ENCODE data around the gene MED22. TPM values are rescaled to one million over a fixed set of nuclear protein-coding genes. Genes with fewer than 3 reads are reported as not detected.

The MED22 gene
- total and polyA plus RNA-seq, 8 donors = 6.2 to 14.8 (median 10.5) TPM

DNA sequence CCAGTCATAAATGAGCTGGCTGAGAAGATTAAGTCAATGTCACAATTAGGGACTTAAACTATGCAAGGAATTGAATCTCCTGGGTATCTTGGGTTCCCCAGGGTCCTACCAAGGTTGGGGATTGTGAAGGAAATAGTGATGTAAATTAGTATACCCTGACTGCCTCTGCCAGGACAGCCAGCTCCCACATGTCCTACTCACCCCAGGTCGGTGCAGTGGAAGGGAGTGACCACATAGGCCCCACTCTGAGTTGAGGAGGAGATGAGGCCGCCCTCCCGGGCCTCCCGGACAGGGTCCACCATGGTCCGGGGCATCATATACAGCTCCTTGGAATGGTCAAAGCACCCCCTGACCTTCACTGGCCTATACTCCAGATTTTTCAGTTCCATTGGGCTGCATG is 5.6 kb upstream of the MED22 start:
- Histone ChIP-seq H3K4me3 (no peak overlapping the region), H3K27me3 (no peaks in the 10 kb centered on the region), H3K4me1 (peaks cover 15 to 28% (median 17%) of the 10 kb centered on the region in 3 donors), H3K36me3 (peaks cover 13 to 38% (median 32%) of the 10 kb centered on the region in 3 donors), H3K9me3 (no peaks in the 10 kb centered on the region), H3K27ac (no peak overlapping the region)
- DNase-seq (no peak), ATAC-seq (no peak), FAIRE-seq (no peak)
- intact Hi-C loops (cut with DNase I) = loop anchor here in 1 of 3 donors (10.0 kb wide), 1 partner anchor 309 kb away; no protein-coding TSS in a partner anchor
- WGBS, 2 donors = 84 to 92% methylated on average over 5 of the region's 5 CpGs
- TF ChIP-seq, protein P1, sequence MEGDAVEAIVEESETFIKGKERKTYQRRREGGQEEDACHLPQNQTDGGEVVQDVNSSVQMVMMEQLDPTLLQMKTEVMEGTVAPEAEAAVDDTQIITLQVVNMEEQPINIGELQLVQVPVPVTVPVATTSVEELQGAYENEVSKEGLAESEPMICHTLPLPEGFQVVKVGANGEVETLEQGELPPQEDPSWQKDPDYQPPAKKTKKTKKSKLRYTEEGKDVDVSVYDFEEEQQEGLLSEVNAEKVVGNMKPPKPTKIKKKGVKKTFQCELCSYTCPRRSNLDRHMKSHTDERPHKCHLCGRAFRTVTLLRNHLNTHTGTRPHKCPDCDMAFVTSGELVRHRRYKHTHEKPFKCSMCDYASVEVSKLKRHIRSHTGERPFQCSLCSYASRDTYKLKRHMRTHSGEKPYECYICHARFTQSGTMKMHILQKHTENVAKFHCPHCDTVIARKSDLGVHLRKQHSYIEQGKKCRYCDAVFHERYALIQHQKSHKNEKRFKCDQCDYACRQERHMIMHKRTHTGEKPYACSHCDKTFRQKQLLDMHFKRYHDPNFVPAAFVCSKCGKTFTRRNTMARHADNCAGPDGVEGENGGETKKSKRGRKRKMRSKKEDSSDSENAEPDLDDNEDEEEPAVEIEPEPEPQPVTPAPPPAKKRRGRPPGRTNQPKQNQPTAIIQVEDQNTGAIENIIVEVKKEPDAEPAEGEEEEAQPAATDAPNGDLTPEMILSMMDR (IDR thresholded peaks at IDR 0.05) = no peak

DNA sequence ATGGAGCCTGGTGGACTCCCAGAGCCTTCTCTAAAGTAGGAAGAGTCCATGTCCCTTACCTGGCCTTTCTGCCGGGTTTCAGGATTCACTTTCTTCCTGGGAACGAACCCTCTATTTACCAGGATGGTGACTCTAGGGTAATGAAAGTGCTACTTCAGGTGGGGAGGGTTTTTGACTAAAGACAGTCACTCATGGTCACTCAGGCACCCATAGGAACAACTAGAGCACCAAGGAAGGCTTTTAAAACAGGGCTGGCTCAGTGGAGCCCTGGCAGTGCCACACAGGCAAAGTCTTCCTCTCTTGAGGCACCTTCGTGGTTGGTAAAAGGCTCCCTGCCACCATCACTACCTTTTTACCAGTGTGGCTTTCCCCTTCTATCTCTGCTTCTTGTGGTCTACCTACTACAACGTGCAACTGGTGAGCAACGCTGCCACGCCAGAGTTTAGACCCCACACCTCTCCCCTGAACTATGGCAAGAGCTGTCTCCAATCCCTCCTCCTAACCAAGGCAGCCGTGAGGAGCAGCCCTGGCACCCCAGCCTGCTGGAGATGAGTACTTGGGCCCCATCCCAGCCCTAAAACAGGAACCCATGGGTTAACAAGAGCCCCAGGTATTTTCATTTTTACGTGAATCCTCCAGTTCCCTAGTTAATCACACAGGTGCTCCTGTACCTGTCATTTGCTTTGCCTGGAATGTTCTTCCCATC is 4.9 kb upstream of the MED22 start:
- 66 to 69% methylated on average over 8 of the region's 8 CpGs for WGBS, 2 donors
- H3K4me1 ChIP-seq = peaks cover 15 to 27% (median 17%) of the 10 kb centered on the region in 3 donors
- intact Hi-C loops (cut with DNase I) = loop anchor here in 1 of 3 donors (10.0 kb wide), 1 partner anchor 308 kb away; no protein-coding TSS in a partner anchor
- H3K36me3 ChIP-seq = peaks cover 13 to 38% (median 32%) of the 10 kb centered on the region in 3 donors
- H3K27me3 ChIP-seq = no peaks in the 10 kb centered on the region
- TF ChIP-seq, protein P1 (IDR thresholded peaks at IDR 0.05) = no peak
- DNase-seq = peak in 1 of 6 donors; percentile 51
- no peak overlapping the region for H3K4me3 ChIP-seq
- H3K9me3 ChIP-seq = no peaks in the 10 kb centered on the region
- no peak for ATAC-seq
- no peak overlapping the region for H3K27ac ChIP-seq
- no peak for FAIRE-seq

DNA sequence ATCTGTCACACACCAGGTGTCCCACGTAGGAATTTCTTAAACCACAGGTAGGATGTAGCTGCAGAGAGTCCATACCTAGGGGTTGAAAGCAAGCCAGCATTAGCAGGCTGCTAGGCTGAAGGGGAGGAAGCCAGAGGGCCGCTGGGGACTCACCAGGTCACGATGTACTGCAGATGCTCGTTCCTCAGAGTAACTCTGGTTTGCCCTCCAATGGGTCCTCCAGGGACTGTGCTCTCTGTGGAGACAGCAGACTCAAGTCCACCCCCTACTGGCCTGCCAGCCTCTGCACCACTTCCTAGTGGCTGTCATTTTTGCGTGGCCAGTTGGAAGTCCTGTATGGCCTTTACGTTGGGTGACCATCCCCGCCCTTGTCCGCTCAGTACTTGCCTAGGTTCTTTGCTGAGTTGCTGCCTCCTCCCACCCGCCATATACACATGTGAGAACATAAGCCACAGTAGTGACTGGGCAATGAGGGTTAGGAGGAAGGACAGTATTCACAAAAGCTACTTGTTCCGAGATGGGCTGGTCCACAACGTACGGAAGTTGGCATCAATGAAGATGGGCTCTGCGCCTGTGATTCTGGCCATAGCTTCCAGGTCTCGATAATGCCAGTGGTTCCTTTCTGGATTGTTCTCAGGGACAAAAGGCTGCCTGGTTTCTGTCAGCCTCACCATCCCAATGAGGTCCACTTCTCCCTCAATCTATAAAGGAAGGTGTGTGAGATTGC is 4.1 kb upstream of the MED22 start:
- ATAC-seq (no peak), FAIRE-seq (no peak), DNase-seq (peak in 1 of 6 donors; percentile 69)
- H3K27ac ChIP-seq = no peak overlapping the region
- H3K9me3 ChIP-seq = no peaks in the 10 kb centered on the region
- intact Hi-C loops (cut with DNase I) = loop anchor here in 1 of 3 donors (10.0 kb wide), 1 partner anchor 307 kb away; no protein-coding TSS in a partner anchor
- WGBS, 2 donors = 81 to 88% methylated on average over 14 of the region's 14 CpGs
- H3K4me1 ChIP-seq = peaks cover 11 to 20% (median 15%) of the 10 kb centered on the region in 3 donors
- H3K36me3 ChIP-seq = peaks cover 13 to 38% (median 32%) of the 10 kb centered on the region in 3 donors
- no peak overlapping the region for H3K4me3 ChIP-seq
- TF ChIP-seq, protein P1 (IDR thresholded peaks at IDR 0.05) = peak in 2 of 4 donors; percentile 17 to 25
- H3K27me3 ChIP-seq = no peaks in the 10 kb centered on the region

DNA sequence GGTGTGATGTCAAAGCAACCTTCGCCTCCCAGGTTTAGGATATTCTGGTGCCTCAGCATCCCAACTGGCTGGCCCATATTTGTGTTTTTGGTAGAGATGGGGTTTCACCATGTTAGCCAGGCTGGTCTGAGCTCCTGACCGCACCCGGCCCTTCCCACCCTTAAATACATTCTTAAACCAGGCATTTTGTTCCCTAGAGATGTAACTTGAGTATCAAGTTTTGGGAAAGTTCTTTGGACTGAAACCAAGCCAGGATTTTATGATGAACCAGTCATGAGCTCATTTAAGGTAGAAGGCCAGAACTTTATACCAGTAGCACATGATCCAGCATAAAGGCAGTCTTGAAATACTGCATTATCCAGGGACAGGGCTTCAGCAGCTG is 3.6 kb upstream of the MED22 start:
- DNase-seq (no peak), FAIRE-seq (no peak), ATAC-seq (no peak)
- H3K4me3 ChIP-seq = no peak overlapping the region
- WGBS, 2 donors = 98 to 100% methylated on average over 3 of the region's 3 CpGs
- peaks cover 14 to 21% (median 15%) of the 10 kb centered on the region in 3 donors for H3K4me1 ChIP-seq
- TF ChIP-seq, protein P1 (IDR thresholded peaks at IDR 0.05) = no peak
- no peaks in the 10 kb centered on the region for H3K9me3 ChIP-seq
- no peak overlapping the region for H3K27ac ChIP-seq
- H3K36me3 ChIP-seq = peaks cover 13 to 38% (median 32%) of the 10 kb centered on the region in 3 donors
- no peaks in the 10 kb centered on the region for H3K27me3 ChIP-seq
- intact Hi-C loops (cut with DNase I) = loop anchor here in 1 of 3 donors (10.0 kb wide), 1 partner anchor 307 kb away; no protein-coding TSS in a partner anchor
